Esophagus squamous epithelium (tissue), 4 donors: Measurements from ENCODE around the gene HOXB8.

ENCODE experiments used
- CTCF ChIP-seq, 6 experiments: fragments of 450-650 bp in 4 of 6; fragments of 200-600 bp in 2 of 6; sonication (generic) in 2 of 6; IDR thresholded peaks; one replicate each; pipeline ENCODE4 v1.5.1; 2016 to 2019; ENCODE audit warnings: antibody characterized with exemption in 6 of 6, mild to moderate bottlenecking in 4 of 6, moderate library complexity in 4 of 6
- POLR2A ChIP-seq, 4 donors: fragments of 450-650 bp; IDR thresholded peaks; one replicate each; pipeline ENCODE4 v1.6.1; 2017; ENCODE audit warnings: antibody characterized with exemption in 4 of 4, mild to moderate bottlenecking in 4 of 4, moderate library complexity in 3 of 4

DNA sequence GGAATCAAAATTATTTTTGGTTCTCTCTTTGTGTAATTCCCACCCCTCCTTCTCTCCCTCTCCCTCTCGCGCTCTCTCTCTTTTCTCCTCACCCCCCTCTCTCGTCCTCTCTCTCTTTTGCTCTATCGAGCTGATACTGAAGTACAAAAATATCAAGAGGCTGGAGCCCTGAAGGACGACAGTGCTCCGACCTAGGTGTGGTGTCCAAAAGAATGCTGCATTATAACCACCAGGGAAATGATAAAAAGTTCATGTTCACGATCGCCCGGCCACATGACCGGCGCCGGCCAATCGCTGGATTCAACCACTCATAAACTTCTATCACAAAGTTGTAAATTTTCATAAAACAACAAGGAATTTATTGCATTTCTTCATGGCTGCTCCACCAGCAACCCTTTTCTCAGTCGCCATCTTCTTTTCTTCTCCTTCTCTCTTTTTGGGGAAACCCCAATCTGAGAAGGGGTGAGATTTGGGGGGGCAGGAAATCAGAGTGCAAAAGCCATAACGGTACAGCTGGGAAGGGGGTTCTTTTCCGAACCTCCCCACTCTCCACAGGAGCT is 10.2 kb downstream of the HOXB8 start, which contains the start of gene HOXB6:
- TF ChIP-seq CTCF (IDR thresholded peaks at IDR 0.05): no peak
- no peak for TF ChIP-seq POLR2A (IDR thresholded peaks at IDR 0.05)
